ENCODE measurements around the gene SRPK3. TPM values are rescaled to one million over a fixed set of nuclear protein-coding genes. Genes with fewer than 3 reads are reported as not detected.
A peak's percentile ranks its signal among the peaks of the same experiment; 100 is the strongest.

Gene SRPK3
- total RNA-seq, 1 donor from 2014 or later = not detected

- Mint-ChIP-seq H3K27me3 (no peaks in the 10 kb centered on the region), H3K9me3 (peaks cover 7% of the 10 kb centered on the region), H3K4me1 (ENCODE audit: unreplicated experiment) (no peaks in the 10 kb centered on the region), H3K4me3 (peak overlapping the region; percentile 65), H3K27ac (peak overlapping the region; percentile 13), H3K36me3 (no peaks in the 10 kb centered on the region)
- DNase-seq (ENCODE audit: extremely low spot score, unreplicated experiment) = peak; percentile 73
- TF ChIP-seq CTCF (conservative IDR thresholded peaks at IDR 0.05) = no peak
These were observed 37.9 kb downstream of the SRPK3 start for GRCh38 chrX:153818571-153819383.

- H3K27ac Mint-ChIP-seq = peak overlapping the region; percentile 13
These were observed 38.7 kb downstream of the SRPK3 start for GRCh38 chrX:153819384-153820040.

GRCh38 chrX:153820601-153821000, 39.8 kb downstream of the SRPK3 start:
- no peak for TF ChIP-seq CTCF (conservative IDR thresholded peaks at IDR 0.05)
- DNase-seq (ENCODE audit: extremely low spot score, unreplicated experiment) = no peak
- H3K27ac Mint-ChIP-seq = no peak overlapping the region
- no peak overlapping the region for H3K4me3 Mint-ChIP-seq
- H3K36me3 Mint-ChIP-seq = no peaks in the 10 kb centered on the region
- H3K4me1 Mint-ChIP-seq (ENCODE audit: unreplicated experiment) = no peaks in the 10 kb centered on the region
- no peaks in the 10 kb centered on the region for H3K9me3 Mint-ChIP-seq
- peaks cover 1% of the 10 kb centered on the region for H3K27me3 Mint-ChIP-seq

More at GRCh38 chrX:153819384-153820040, 38.7 kb downstream of the SRPK3 start:
- H3K36me3 Mint-ChIP-seq = no peaks in the 10 kb centered on the region
- no peaks in the 10 kb centered on the region for H3K27me3 Mint-ChIP-seq
- no peak for TF ChIP-seq CTCF (conservative IDR thresholded peaks at IDR 0.05)
- no peaks in the 10 kb centered on the region for H3K4me1 Mint-ChIP-seq (ENCODE audit: unreplicated experiment)
- H3K9me3 Mint-ChIP-seq = peaks cover 7% of the 10 kb centered on the region
- no peak for DNase-seq (ENCODE audit: extremely low spot score, unreplicated experiment)
- H3K4me3 Mint-ChIP-seq = peak overlapping the region; percentile 65

- no peak for TF ChIP-seq CTCF (conservative IDR thresholded peaks at IDR 0.05)
- Mint-ChIP-seq H3K9me3 (no peaks in the 10 kb centered on the region), H3K27ac (no peak overlapping the region), H3K36me3 (no peaks in the 10 kb centered on the region), H3K4me1 (ENCODE audit: unreplicated experiment) (no peaks in the 10 kb centered on the region), H3K27me3 (peaks cover 4% of the 10 kb centered on the region), H3K4me3 (no peak overlapping the region)
- DNase-seq (ENCODE audit: extremely low spot score, unreplicated experiment) = no peak
These were observed 40.2 kb downstream of the SRPK3 start for GRCh38 chrX:153821066-153821465.

GRCh38 chrX:153824348-153824747, 43.5 kb downstream of the SRPK3 start:
- Mint-ChIP-seq H3K4me1 (ENCODE audit: unreplicated experiment) (no peaks in the 10 kb centered on the region), H3K9me3 (peaks cover 9% of the 10 kb centered on the region), H3K4me3 (no peak overlapping the region), H3K27me3 (peaks cover 28% of the 10 kb centered on the region), H3K27ac (no peak overlapping the region), H3K36me3 (peaks cover 9% of the 10 kb centered on the region)
- DNase-seq (ENCODE audit: extremely low spot score, unreplicated experiment) = no peak
- no peak for TF ChIP-seq CTCF (conservative IDR thresholded peaks at IDR 0.05)
